GM18505 (cell line): ENCODE data around the gene RGS16.

Experiments used
- ATAC-seq: cut with Tn5 transposase; IDR thresholded peaks from one replicate; pipeline ENCODE4 v1.9.1; 2021; ENCODE audit not compliant: unreplicated experiment
- POLR2A ChIP-seq: IDR thresholded peaks from 4 replicates; pipeline ENCODE4 v1.6.1; 2011; ENCODE audit warnings: borderline replicate concordance; ENCODE audit not compliant: insufficient read depth, insufficient read length; ENCODE audit errors: extremely low read depth

RGS16 gene

GRCh38 chr1:182604175-182605164 lies at the start of gene RGS16:
Gene RGS16, minus strand, starts transcription at chr1:182604389. Its CDS starts 130 bp downstream, at chr1:182604259.
- peak; percentile 99 for TF ChIP-seq POLR2A
- peak; percentile 89 for ATAC-seq

- no peak for ATAC-seq
- TF ChIP-seq POLR2A, result no peak
Observed at GRCh38 chr1:182653986-182654385, 49.8 kb upstream of the RGS16 start.

GRCh38 chr1:182652933-182653332 lies 48.7 kb upstream of the RGS16 start:
- ATAC-seq, result no peak
- TF ChIP-seq POLR2A, result no peak

GRCh38 chr1:182651339-182651724 lies 47.1 kb upstream of the RGS16 start:
- no peak for ATAC-seq
- no peak for TF ChIP-seq POLR2A

GRCh38 chr1:182650678-182651338 lies 46.6 kb upstream of the RGS16 start:
- TF ChIP-seq POLR2A, result no peak
- ATAC-seq, result no peak

- no peak for ATAC-seq
Observed at GRCh38 chr1:182649041-182649440, 44.9 kb upstream of the RGS16 start.

GRCh38 chr1:182646739-182647138 lies 42.5 kb upstream of the RGS16 start:
- no peak for ATAC-seq
- TF ChIP-seq POLR2A, result no peak

More at GRCh38 chr1:182649041-182649440, 44.9 kb upstream of the RGS16 start:
- no peak for TF ChIP-seq POLR2A

- no peak for ATAC-seq
- TF ChIP-seq POLR2A, result no peak
Observed at GRCh38 chr1:182644886-182645285, 40.7 kb upstream of the RGS16 start.

GRCh38 chr1:182643699-182644098 lies 39.5 kb upstream of the RGS16 start:
- no peak for TF ChIP-seq POLR2A
- ATAC-seq, result no peak

- ATAC-seq, result no peak
- no peak for TF ChIP-seq POLR2A
Observed at GRCh38 chr1:182642461-182642860, 38.3 kb upstream of the RGS16 start.

GRCh38 chr1:182641561-182641960 lies 37.4 kb upstream of the RGS16 start:
- TF ChIP-seq POLR2A, result no peak
- ATAC-seq, result no peak

- ATAC-seq, result no peak
- TF ChIP-seq POLR2A, result no peak
Observed at GRCh38 chr1:182639330-182639729, 35.1 kb upstream of the RGS16 start.

GRCh38 chr1:182637769-182638168 lies 33.6 kb upstream of the RGS16 start:
- no peak for TF ChIP-seq POLR2A
- ATAC-seq, result no peak

- no peak for ATAC-seq
- TF ChIP-seq POLR2A, result no peak
Observed at GRCh38 chr1:182635871-182636270, 31.7 kb upstream of the RGS16 start.
